ENCODE results near the gene ZBTB7B. TPM values are rescaled to one million over a fixed set of nuclear protein-coding genes. Genes with fewer than 3 reads are reported as not detected.

The ZBTB7B gene
- total and polyA plus RNA-seq, 2 donors from 2014 or later: 20.1 to 68.7 TPM

DNA sequence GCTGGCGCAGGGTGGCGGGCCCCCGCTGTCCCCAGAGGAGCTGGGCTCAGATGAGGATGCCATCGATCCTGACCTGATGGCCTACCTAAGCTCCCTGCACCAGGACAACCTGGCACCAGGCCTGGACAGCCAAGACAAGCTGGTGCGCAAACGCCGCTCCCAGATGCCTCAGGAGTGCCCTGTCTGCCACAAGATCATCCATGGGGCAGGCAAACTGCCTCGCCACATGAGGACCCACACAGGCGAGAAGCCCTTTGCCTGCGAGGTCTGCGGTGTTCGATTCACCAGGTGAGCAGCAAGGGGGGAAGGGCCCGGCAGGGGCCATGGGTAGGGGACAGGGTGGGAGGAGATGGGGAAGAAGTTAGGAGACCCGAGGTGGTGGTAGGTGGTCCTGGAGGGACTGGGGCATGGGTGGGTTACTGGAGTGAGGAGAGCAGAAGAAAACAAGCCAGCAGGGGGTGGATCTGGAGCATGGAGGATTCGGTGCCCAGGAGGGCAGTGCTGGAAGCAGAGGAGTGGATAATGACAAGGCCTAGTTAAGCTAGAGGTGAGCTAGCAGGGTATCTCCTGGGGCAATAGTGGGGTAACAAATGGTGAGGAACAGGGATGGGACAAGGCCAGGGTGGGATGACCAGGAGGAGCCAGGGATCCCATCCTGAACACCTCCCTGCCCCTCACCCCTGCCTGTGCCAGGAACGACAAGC lies 13.1 kb downstream of the ZBTB7B start:
- DNase-seq (no peak), FAIRE-seq (no peak)
- TF ChIP-seq, protein P1, sequence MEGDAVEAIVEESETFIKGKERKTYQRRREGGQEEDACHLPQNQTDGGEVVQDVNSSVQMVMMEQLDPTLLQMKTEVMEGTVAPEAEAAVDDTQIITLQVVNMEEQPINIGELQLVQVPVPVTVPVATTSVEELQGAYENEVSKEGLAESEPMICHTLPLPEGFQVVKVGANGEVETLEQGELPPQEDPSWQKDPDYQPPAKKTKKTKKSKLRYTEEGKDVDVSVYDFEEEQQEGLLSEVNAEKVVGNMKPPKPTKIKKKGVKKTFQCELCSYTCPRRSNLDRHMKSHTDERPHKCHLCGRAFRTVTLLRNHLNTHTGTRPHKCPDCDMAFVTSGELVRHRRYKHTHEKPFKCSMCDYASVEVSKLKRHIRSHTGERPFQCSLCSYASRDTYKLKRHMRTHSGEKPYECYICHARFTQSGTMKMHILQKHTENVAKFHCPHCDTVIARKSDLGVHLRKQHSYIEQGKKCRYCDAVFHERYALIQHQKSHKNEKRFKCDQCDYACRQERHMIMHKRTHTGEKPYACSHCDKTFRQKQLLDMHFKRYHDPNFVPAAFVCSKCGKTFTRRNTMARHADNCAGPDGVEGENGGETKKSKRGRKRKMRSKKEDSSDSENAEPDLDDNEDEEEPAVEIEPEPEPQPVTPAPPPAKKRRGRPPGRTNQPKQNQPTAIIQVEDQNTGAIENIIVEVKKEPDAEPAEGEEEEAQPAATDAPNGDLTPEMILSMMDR (IDR thresholded peaks at IDR 0.05; ENCODE audit: borderline replicate concordance, extremely low read depth, insufficient read depth): no peak
- Histone ChIP-seq H3K27me3 (ENCODE audit: control insufficient read depth, insufficient read depth, low read length) (no peaks in the 10 kb centered on the region), H3K27ac (ENCODE audit: low read depth in 2 of 2, low read length in 2 of 2) (peak overlapping the region in 1 of 2 donors; percentile 23), H3K36me3 (ENCODE audit: control insufficient read depth in 2 of 3, insufficient read depth in 3 of 3, low read length in 3 of 3) (no peaks in the 10 kb centered on the region), H3K9ac (ENCODE audit: low read length in 3 of 3) (no peak overlapping the region), H3K4me3 (ENCODE audit: low read length in 3 of 3) (no peak overlapping the region), H3K4me1 (ENCODE audit: control insufficient read depth in 2 of 3, insufficient read depth in 2 of 3, low read depth in 1 of 3, low read length in 3 of 3) (peaks cover 0 to 38% (median 9%) of the 10 kb centered on the region in 3 donors), H3K9me3 (ENCODE audit: control insufficient read depth in 2 of 3, insufficient read depth in 1 of 3, low read length in 3 of 3) (no peaks in the 10 kb centered on the region)
- intact Hi-C loops (cut with DNase I): no loop called here

DNA sequence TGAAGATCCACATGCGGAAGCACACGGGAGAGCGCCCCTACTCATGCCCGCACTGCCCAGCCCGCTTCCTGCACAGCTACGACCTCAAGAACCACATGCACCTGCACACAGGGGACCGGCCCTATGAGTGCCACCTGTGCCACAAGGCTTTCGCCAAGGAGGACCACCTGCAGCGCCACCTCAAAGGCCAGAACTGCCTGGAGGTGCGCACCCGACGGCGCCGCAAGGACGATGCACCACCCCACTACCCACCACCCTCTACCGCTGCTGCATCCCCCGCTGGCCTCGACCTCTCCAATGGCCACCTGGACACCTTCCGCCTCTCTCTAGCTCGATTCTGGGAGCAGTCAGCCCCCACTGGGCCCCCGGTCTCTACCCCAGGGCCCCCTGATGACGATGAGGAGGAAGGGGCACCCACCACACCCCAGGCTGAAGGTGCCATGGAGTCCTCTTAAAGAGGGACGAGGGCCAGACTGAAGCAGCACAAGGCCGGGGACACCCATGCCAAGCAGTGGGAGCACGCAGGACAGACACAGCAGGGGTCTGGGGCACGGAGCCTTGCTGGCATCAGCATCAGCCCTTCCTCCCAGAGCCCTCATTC lies 13.7 kb downstream of the ZBTB7B start:
- H3K4me3 ChIP-seq (ENCODE audit: low read length in 3 of 3): no peak overlapping the region
- no peak for FAIRE-seq
- H3K27ac ChIP-seq (ENCODE audit: low read depth in 2 of 2, low read length in 2 of 2): peak overlapping the region; percentile 41 to 83
- no peak overlapping the region for H3K9ac ChIP-seq (ENCODE audit: low read length in 3 of 3)
- H3K4me1 ChIP-seq (ENCODE audit: control insufficient read depth in 2 of 3, insufficient read depth in 2 of 3, low read depth in 1 of 3, low read length in 3 of 3): peaks cover 0 to 34% (median 9%) of the 10 kb centered on the region in 3 donors
- no peaks in the 10 kb centered on the region for H3K9me3 ChIP-seq (ENCODE audit: control insufficient read depth in 2 of 3, insufficient read depth in 1 of 3, low read length in 3 of 3)
- intact Hi-C loops (cut with DNase I): no loop called here
- peak in 1 of 5 donors; percentile 81 for DNase-seq
- TF ChIP-seq, protein P1 (IDR thresholded peaks at IDR 0.05; ENCODE audit: borderline replicate concordance, extremely low read depth, insufficient read depth): no peak
- H3K27me3 ChIP-seq (ENCODE audit: control insufficient read depth, insufficient read depth, low read length): no peaks in the 10 kb centered on the region
- no peaks in the 10 kb centered on the region for H3K36me3 ChIP-seq (ENCODE audit: control insufficient read depth in 2 of 3, insufficient read depth in 3 of 3, low read length in 3 of 3)

DNA sequence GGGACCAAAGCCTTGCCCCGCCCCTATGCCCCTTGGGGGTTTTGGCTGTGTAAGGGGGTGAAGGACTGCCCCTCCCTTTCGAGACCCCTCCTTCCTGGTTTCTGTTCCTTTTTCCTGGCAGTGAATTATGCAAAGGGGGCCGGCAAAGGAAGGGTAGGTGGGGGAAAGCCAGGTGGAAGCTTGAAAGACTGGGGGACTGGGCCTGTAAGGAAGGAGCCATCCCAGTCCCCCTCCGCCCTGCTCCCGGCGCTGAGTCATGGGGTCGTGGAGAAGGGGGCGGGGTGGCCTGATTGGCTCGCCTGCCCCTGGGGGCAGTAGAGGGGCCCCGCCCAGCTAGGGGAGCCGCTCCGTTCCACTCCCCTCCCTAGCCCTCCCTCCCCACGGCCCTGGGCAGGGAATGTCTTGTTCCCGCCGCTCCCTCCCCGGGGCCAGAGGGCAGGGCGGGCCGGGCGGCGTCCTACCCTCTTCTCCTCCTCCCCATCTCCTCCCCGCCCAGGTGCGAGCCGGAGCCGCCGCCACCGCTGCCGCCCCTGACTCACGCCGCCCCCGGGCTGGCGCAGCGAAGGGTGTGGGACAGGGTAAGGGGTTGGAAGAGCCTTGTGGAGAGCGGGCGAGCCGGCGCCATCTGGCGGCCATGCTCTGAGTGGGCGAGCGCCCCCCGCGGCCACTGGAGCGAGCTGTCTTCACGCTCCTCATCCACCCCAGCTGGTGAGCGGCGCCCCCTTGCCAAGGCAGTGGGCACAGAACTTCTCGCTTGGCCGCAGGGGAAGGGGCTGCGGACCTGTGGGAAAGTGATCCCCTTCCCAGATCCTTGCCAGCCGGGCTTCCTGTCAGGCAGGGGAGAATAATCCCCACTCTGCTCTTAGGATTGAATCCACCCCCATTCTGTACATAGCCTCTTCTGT lies 14.7 kb downstream of the ZBTB7B start:
- H3K27me3 ChIP-seq (ENCODE audit: control insufficient read depth, insufficient read depth, low read length): no peaks in the 10 kb centered on the region
- H3K36me3 ChIP-seq (ENCODE audit: control insufficient read depth in 2 of 3, insufficient read depth in 3 of 3, low read length in 3 of 3): no peaks in the 10 kb centered on the region
- H3K4me1 ChIP-seq (ENCODE audit: control insufficient read depth in 2 of 3, insufficient read depth in 2 of 3, low read depth in 1 of 3, low read length in 3 of 3): peaks cover 0 to 28% (median 9%) of the 10 kb centered on the region in 3 donors
- no peaks in the 10 kb centered on the region for H3K9me3 ChIP-seq (ENCODE audit: control insufficient read depth in 2 of 3, insufficient read depth in 1 of 3, low read length in 3 of 3)
- FAIRE-seq (no peak), DNase-seq (peak; percentile 92 to 98 (median 95))
- intact Hi-C loops (cut with DNase I): no loop called here
- TF ChIP-seq, protein P1 (IDR thresholded peaks at IDR 0.05; ENCODE audit: borderline replicate concordance, extremely low read depth, insufficient read depth): peak; percentile 99
- H3K9ac ChIP-seq (ENCODE audit: low read length in 3 of 3): peak overlapping the region in 2 of 3 donors; percentile 32 to 58
- peak overlapping the region; percentile 41 to 83 for H3K27ac ChIP-seq (ENCODE audit: low read depth in 2 of 2, low read length in 2 of 2)
- H3K4me3 ChIP-seq (ENCODE audit: low read length in 3 of 3): peak overlapping the region in 2 of 3 donors; percentile 37 to 42
